Right lobe of liver (tissue), 4 donors: ENCODE measurements around the gene DDX52.

Source experiments
- CTCF ChIP-seq, 4 donors: fragments of 200-600 bp in 3 of 4; fragments of 450-650 bp in 1 of 4; IDR thresholded peaks; one replicate each; pipeline versions ENCODE4 v1.5.1 to v1.8.0; 2016 to 2022; ENCODE audit warnings: antibody characterized with exemption in 4 of 4, mild to moderate bottlenecking in 2 of 4
- POLR2A ChIP-seq: fragments of 450-650 bp; IDR thresholded peaks from one replicate; pipeline ENCODE4 v1.6.1; 2017; ENCODE audit warnings: antibody characterized with exemption, mild to moderate bottlenecking
- donor health status: DM: no; HTN: no; CAD: no.
- donor health status: DM: no; HTN: no; CAD: no.
- donor health status: DM: no; HTN: yes; CAD: no.

- TF ChIP-seq CTCF (IDR thresholded peaks at IDR 0.05), result no peak
- TF ChIP-seq POLR2A, result no peak
These were observed 623 bp upstream of the DDX52 start for GRCh38 chr17:37643869-37644268.
